ENCODE results near the gene NRM. TPM values are rescaled to one million over a fixed set of nuclear protein-coding genes. Genes with fewer than 3 reads are reported as not detected.

Gene NRM
- total and polyA plus RNA-seq, 2 of the 13 experiments (the other 11 are each of a cell fraction or from before 2014, with no cell fraction given): 12.5 to 16.0 TPM

GRCh38 chr6:30691208-30691847 is 544 bp upstream of the NRM start (continued):
- TF ChIP-seq ZNF496 (CRISPR knock-in tag; IDR thresholded peaks at IDR 0.05; ENCODE audit: insufficient replicate concordance): no peak
- TF ChIP-seq ZNF800 (CRISPR knock-in tag; IDR thresholded peaks at IDR 0.05): no peak
- no peak for TF ChIP-seq ETS1 (CRISPR knock-in tag; IDR thresholded peaks at IDR 0.05)
- no peak for TF ChIP-seq PHF8 (CRISPR knock-in tag; IDR thresholded peaks at IDR 0.05)
- TF ChIP-seq LCORL (IDR thresholded peaks at IDR 0.05): no peak
- peak; percentile 6; the same call in 1 of the 2 replicates for TF ChIP-seq LCORL (CRISPR knock-in tag; IDR thresholded peaks at IDR 0.05)
- TF ChIP-seq ZNF761 (CRISPR knock-in tag; conservative IDR thresholded peaks at IDR 0.05): no peak
- TF ChIP-seq ZSCAN12 (CRISPR knock-in tag; IDR thresholded peaks at IDR 0.05): peak; percentile 31; the same call in 1 of the 2 replicates
- no peak for TF ChIP-seq GMEB1 (CRISPR knock-in tag; IDR thresholded peaks at IDR 0.05; ENCODE audit: borderline replicate concordance)
- no peak for TF ChIP-seq IKZF5 (CRISPR knock-in tag; IDR thresholded peaks at IDR 0.05)
- no peak for TF ChIP-seq MAFG (CRISPR knock-in tag; IDR thresholded peaks at IDR 0.05)
- TF ChIP-seq BCL3 (CRISPR knock-in tag; IDR thresholded peaks at IDR 0.05): no peak
- no peak for TF ChIP-seq ZNF646 (CRISPR knock-in tag; IDR thresholded peaks at IDR 0.05)

All from HepG2 (cell line).